Ishikawa (cell line): Measurements from ENCODE around the gene CCDC97.

ENCODE experiments used
- CEBPB ChIP-seq: IDR thresholded peaks from 2 replicates; pipeline ENCODE4 v1.6.1; 2012
- CREB1 ChIP-seq: IDR thresholded peaks from 2 replicates; pipeline ENCODE4 v1.6.1; 2012; ENCODE audit warnings: low read depth
- EGR1 ChIP-seq: IDR thresholded peaks from 2 replicates; pipeline ENCODE4 v1.6.1; 2012
- EP300 ChIP-seq: IDR thresholded peaks from 2 replicates; pipeline ENCODE4 v1.6.1; 2012; ENCODE audit warnings: borderline replicate concordance
- FOXM1 ChIP-seq: IDR thresholded peaks from 2 replicates; pipeline ENCODE4 v1.6.1; 2012; ENCODE audit warnings: low read depth, borderline replicate concordance
- MAX ChIP-seq: IDR thresholded peaks from 2 replicates; pipeline ENCODE4 v1.6.1; 2012
- NFIC ChIP-seq: IDR thresholded peaks from 2 replicates; pipeline ENCODE4 v1.6.1; 2012
- RAD21 ChIP-seq: IDR thresholded peaks from 2 replicates; pipeline ENCODE4 v1.6.1; 2012; ENCODE audit warnings: low read depth
- TAF1 ChIP-seq: IDR thresholded peaks from 2 replicates; pipeline ENCODE4 v1.6.1; 2012; ENCODE audit warnings: low read depth, mild to moderate bottlenecking
- TCF12 ChIP-seq: IDR thresholded peaks from 2 replicates; pipeline ENCODE4 v1.6.1; 2012; ENCODE audit warnings: low read depth
- TEAD4 ChIP-seq: IDR thresholded peaks from 2 replicates; pipeline ENCODE4 v1.6.1; 2012
- YY1 ChIP-seq: IDR thresholded peaks from 2 replicates; pipeline ENCODE4 v1.6.1; 2012; ENCODE audit warnings: low read depth
- ZBTB7A ChIP-seq: IDR thresholded peaks from 2 replicates; pipeline ENCODE4 v1.6.1; 2012; ENCODE audit warnings: low read depth
- TF ChIP-seq, protein P1 (sequence below): IDR thresholded peaks from 2 replicates; pipeline ENCODE4 v1.6.1; 2012; ENCODE audit warnings: low read depth, mild to moderate bottlenecking
- TF ChIP-seq, protein P2 (sequence below): IDR thresholded peaks from 2 replicates; pipeline ENCODE4 v1.6.1; 2012

CCDC97 gene

GRCh38 chr19:41362143-41362847, 52.3 kb downstream of the CCDC97 start:
- TF ChIP-seq RAD21 (no peak), TAF1 (no peak), TEAD4 (no peak), ZBTB7A (no peak), MAX (no peak), EGR1 (no peak), TCF12 (no peak), YY1 (no peak), FOXM1 (no peak), EP300 (no peak), NFIC (no peak), CREB1 (no peak), CEBPB (no peak)
- TF ChIP-seq, protein P1, sequence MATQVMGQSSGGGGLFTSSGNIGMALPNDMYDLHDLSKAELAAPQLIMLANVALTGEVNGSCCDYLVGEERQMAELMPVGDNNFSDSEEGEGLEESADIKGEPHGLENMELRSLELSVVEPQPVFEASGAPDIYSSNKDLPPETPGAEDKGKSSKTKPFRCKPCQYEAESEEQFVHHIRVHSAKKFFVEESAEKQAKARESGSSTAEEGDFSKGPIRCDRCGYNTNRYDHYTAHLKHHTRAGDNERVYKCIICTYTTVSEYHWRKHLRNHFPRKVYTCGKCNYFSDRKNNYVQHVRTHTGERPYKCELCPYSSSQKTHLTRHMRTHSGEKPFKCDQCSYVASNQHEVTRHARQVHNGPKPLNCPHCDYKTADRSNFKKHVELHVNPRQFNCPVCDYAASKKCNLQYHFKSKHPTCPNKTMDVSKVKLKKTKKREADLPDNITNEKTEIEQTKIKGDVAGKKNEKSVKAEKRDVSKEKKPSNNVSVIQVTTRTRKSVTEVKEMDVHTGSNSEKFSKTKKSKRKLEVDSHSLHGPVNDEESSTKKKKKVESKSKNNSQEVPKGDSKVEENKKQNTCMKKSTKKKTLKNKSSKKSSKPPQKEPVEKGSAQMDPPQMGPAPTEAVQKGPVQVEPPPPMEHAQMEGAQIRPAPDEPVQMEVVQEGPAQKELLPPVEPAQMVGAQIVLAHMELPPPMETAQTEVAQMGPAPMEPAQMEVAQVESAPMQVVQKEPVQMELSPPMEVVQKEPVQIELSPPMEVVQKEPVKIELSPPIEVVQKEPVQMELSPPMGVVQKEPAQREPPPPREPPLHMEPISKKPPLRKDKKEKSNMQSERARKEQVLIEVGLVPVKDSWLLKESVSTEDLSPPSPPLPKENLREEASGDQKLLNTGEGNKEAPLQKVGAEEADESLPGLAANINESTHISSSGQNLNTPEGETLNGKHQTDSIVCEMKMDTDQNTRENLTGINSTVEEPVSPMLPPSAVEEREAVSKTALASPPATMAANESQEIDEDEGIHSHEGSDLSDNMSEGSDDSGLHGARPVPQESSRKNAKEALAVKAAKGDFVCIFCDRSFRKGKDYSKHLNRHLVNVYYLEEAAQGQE = no peak
- TF ChIP-seq, protein P2, sequence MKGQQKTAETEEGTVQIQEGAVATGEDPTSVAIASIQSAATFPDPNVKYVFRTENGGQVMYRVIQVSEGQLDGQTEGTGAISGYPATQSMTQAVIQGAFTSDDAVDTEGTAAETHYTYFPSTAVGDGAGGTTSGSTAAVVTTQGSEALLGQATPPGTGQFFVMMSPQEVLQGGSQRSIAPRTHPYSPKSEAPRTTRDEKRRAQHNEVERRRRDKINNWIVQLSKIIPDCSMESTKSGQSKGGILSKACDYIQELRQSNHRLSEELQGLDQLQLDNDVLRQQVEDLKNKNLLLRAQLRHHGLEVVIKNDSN = no peak

- TF ChIP-seq MAX = 0 out of 2 replicates have a peak, but pooled peaks have one; percentile 0
- no peak for TF ChIP-seq EP300
Measured at GRCh38 chr19:41363371-41363752, 53.4 kb downstream of the CCDC97 start.

DNA sequence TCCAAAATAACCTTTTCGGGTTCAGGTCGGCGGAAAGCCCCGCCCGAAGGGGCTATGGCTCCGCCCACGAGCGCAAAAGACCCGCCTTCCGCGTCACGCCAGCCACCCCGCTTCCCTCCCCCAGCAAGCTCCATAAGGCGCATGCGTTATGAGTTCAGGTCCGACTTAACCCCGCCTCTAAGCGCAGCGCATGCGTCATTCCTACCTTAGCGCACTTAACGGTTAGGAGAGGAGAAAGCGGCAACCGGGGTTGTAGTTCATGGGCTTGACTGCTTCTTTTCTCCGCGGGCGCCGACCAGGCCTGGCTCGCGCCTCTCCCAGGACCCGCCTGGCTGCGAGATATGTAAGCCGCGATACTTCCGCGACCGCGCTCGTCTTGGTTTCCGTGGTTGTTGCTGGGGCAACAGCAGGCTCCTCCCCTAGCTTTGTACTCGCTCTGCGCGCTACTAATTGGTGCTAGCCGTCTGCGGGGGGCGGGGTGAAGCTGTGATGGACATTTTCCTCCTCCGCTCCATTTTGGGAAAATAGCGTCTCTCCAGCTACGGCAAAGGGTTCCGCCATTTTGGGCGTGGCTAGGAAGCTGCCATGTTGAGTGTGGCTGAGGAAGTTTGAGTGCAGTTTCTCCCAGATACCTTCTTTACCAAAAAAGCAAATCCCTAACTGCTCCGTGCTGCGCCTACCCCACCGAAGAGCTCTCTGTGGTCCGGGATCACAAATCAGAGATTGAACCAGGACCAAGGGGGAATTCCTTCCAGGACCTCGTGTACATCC, 54.0 kb downstream of the CCDC97 start, which contains the start of gene B9D2:
Gene B9D2 (minus strand): TSS at position 397 of the 771 bp plus-strand sequence. CDS start 630 bp downstream, outside the sequence.
- TF ChIP-seq TEAD4 (no peak), FOXM1 (no peak), RAD21 (no peak), CEBPB (no peak), TCF12 (no peak), MAX (peak; percentile 31; the same call in 1 of the 2 replicates), NFIC (no peak), TAF1 (0 out of 2 replicates have a peak, but pooled peaks have one; percentile 32), EP300 (no peak), CREB1 (peak; percentile 61), ZBTB7A (no peak), EGR1 (peak; percentile 89), YY1 (peak; percentile 99)
- TF ChIP-seq, protein P1 = no peak
- TF ChIP-seq, protein P2 = no peak

DNA sequence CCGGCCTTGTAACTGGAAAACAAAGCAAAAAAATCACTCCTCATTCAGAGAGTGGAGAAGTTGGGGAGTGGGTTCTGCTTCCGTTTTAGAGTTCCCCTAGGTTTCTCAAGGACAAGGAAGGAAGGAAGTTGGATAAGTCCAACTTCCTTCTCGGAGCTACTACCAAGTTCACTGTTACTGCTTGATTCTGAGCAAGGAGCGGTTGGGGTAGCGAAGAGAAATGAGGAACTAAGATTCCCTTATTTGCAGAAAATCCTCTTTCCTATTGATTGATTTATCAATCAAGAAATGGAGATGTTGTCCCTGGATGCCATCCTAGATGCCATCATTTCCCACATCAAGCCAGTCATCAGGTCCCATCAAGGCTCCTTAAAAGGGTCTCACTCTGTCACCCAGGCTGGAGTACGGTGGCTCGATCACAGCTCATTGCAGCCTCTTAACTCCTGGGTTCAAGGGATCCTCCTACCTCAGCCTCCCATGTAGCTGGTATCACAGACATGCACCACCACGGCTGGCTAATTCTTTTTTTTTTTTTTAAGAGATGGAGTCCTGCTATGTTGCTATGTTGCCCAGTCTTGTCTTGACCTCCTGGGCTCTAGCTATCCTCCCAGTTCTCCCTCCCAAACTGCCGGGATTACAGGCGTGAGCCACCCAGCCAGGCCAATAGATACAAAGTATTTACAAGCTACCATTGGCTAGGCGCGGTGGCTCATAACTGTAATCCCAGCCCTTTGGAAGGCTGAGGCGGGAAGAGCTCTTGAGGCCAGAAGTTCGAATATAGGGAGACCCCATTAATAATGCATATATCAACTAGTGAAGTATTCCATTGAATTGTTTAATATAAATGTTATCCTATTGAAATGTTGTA, 54.8 kb downstream of the CCDC97 start:
- TF ChIP-seq MAX (no peak), NFIC (no peak), TEAD4 (no peak), FOXM1 (no peak)
